HEK293T (cell line): ENCODE data around the gene VEPH1.

Experiments
- ARNT ChIP-seq: fragments of 450-650 bp; IDR thresholded peaks from 2 replicates; pipeline ENCODE4 v1.6.1; 2017; ENCODE audit warnings: mild to moderate bottlenecking
- BHLHE40 ChIP-seq: fragments of 450-650 bp; IDR thresholded peaks from 2 replicates; pipeline ENCODE4 v1.6.1; 2016; ENCODE audit warnings: mild to moderate bottlenecking, moderate library complexity, borderline replicate concordance
- CTBP1 ChIP-seq: fragments of 450-650 bp; IDR thresholded peaks from 2 replicates; pipeline ENCODE4 v1.6.1; 2016; ENCODE audit warnings: borderline replicate concordance
- ELF4 ChIP-seq: fragments of 450-650 bp; IDR thresholded peaks from 2 replicates; pipeline ENCODE4 v1.6.1; 2017; ENCODE audit warnings: antibody characterized with exemption
- FOXA1 ChIP-seq: fragments of 450-650 bp; IDR thresholded peaks from 2 replicates; pipeline ENCODE4 v1.6.1; 2016; ENCODE audit warnings: mild to moderate bottlenecking
- FOXK2 ChIP-seq: fragments of 450-650 bp; IDR thresholded peaks from 2 replicates; pipeline ENCODE4 v1.6.1; 2016; ENCODE audit warnings: mild to moderate bottlenecking
- FOXM1 ChIP-seq: fragments of 450-650 bp; IDR thresholded peaks from 2 replicates; pipeline ENCODE4 v1.6.1; 2017; ENCODE audit warnings: mild to moderate bottlenecking, borderline replicate concordance
- LEF1 ChIP-seq: fragments of 450-650 bp; IDR thresholded peaks from 2 replicates; pipeline ENCODE4 v1.6.1; 2017; ENCODE audit warnings: mild to moderate bottlenecking, borderline replicate concordance
- SP1 ChIP-seq: fragments of 450-650 bp; IDR thresholded peaks from 2 replicates; pipeline ENCODE4 v1.6.1; 2017
- SUZ12 ChIP-seq: fragments of 450-650 bp; IDR thresholded peaks from 2 replicates; pipeline ENCODE4 v1.6.1; 2016; ENCODE audit warnings: mild to moderate bottlenecking
- TARDBP ChIP-seq: fragments of 450-650 bp; IDR thresholded peaks from 2 replicates; pipeline ENCODE4 v1.6.1; 2016

GRCh38 chr3:157543501-157544035, 40.4 kb upstream of the VEPH1 start:
- no peak for TF ChIP-seq SP1
- no peak for TF ChIP-seq FOXM1
- no peak for TF ChIP-seq BHLHE40
- no peak for TF ChIP-seq LEF1
- no peak for TF ChIP-seq TARDBP
- TF ChIP-seq SUZ12, result no peak
- no peak for TF ChIP-seq FOXA1
- TF ChIP-seq ELF4, result no peak
- TF ChIP-seq CTBP1, result no peak
- TF ChIP-seq ARNT, result no peak
- no peak for TF ChIP-seq FOXK2
